ENCODE data around the gene RUSC2. TPM values are rescaled to one million over a fixed set of nuclear protein-coding genes. Genes with fewer than 3 reads are reported as not detected.

Gene RUSC2
- total and polyA plus RNA-seq, 2 of the 13 experiments (the other 11 are each of a cell fraction or from before 2014, with no cell fraction given) = 2.8 to 3.3 TPM

DNA sequence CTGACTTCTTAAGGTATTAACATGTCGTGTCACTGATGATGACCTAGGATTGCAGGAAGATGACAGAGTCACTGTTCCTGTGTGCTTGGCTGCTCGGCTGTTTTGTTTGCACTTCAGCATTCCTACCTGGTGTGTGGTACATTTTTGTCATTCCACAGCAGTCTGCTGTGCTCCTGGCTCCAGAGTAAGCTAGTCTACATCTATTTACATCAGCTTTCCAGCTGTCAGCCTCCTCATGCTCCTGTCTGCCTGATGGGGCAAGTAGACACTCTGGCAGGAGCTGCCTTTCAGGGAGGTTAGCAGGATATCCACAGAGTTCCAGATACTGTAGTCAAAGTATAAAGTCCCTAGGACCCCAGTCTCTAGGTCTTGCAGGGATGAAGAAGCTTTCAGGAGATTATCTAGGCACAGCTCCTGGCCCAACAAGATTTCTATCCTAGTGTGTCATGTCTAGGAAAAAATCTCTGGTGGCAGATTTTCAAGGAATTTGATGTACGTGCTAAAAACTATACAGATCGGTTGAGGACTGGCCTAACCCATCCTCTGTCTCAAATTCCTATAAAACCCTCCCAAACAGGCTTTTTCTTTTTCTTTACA is 28.4 kb downstream of the RUSC2 start (continued):
- TF ChIP-seq ZNF670 (CRISPR knock-in tag; IDR thresholded peaks at IDR 0.05; ENCODE audit: borderline replicate concordance) (no peak), KLF12 (CRISPR knock-in tag; IDR thresholded peaks at IDR 0.05; ENCODE audit: borderline replicate concordance) (no peak), KAT8 (CRISPR knock-in tag; IDR thresholded peaks at IDR 0.05) (peak; percentile 53; the same call in 1 of the 2 replicates), ELF3 (CRISPR knock-in tag; IDR thresholded peaks at IDR 0.05) (peak; percentile 89), SP2 (CRISPR knock-in tag; IDR thresholded peaks at IDR 0.05) (no peak), ZNF329 (CRISPR knock-in tag; IDR thresholded peaks at IDR 0.05; ENCODE audit: low read depth) (no peak), MIER3 (CRISPR knock-in tag; IDR thresholded peaks at IDR 0.05; ENCODE audit: borderline replicate concordance) (peak; percentile 79; the same call in 1 of the 2 replicates), ZNF569 (CRISPR knock-in tag; IDR thresholded peaks at IDR 0.05; ENCODE audit: borderline replicate concordance) (no peak), PAWR (CRISPR knock-in tag; IDR thresholded peaks at IDR 0.05; ENCODE audit: borderline replicate concordance) (no peak), SALL1 (CRISPR knock-in tag; IDR thresholded peaks at IDR 0.05) (peak; percentile 90), CEBPG (CRISPR knock-in tag; IDR thresholded peaks at IDR 0.05) (peak; percentile 80), RFXAP (CRISPR knock-in tag; IDR thresholded peaks at IDR 0.05; ENCODE audit: borderline replicate concordance) (peak; percentile 50; the same call in 1 of the 2 replicates)
- TF ChIP-seq, protein P1, sequence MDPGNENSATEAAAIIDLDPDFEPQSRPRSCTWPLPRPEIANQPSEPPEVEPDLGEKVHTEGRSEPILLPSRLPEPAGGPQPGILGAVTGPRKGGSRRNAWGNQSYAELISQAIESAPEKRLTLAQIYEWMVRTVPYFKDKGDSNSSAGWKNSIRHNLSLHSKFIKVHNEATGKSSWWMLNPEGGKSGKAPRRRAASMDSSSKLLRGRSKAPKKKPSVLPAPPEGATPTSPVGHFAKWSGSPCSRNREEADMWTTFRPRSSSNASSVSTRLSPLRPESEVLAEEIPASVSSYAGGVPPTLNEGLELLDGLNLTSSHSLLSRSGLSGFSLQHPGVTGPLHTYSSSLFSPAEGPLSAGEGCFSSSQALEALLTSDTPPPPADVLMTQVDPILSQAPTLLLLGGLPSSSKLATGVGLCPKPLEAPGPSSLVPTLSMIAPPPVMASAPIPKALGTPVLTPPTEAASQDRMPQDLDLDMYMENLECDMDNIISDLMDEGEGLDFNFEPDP (CRISPR knock-in tag; conservative IDR thresholded peaks at IDR 0.05) = no peak
- TF ChIP-seq, protein P2, sequence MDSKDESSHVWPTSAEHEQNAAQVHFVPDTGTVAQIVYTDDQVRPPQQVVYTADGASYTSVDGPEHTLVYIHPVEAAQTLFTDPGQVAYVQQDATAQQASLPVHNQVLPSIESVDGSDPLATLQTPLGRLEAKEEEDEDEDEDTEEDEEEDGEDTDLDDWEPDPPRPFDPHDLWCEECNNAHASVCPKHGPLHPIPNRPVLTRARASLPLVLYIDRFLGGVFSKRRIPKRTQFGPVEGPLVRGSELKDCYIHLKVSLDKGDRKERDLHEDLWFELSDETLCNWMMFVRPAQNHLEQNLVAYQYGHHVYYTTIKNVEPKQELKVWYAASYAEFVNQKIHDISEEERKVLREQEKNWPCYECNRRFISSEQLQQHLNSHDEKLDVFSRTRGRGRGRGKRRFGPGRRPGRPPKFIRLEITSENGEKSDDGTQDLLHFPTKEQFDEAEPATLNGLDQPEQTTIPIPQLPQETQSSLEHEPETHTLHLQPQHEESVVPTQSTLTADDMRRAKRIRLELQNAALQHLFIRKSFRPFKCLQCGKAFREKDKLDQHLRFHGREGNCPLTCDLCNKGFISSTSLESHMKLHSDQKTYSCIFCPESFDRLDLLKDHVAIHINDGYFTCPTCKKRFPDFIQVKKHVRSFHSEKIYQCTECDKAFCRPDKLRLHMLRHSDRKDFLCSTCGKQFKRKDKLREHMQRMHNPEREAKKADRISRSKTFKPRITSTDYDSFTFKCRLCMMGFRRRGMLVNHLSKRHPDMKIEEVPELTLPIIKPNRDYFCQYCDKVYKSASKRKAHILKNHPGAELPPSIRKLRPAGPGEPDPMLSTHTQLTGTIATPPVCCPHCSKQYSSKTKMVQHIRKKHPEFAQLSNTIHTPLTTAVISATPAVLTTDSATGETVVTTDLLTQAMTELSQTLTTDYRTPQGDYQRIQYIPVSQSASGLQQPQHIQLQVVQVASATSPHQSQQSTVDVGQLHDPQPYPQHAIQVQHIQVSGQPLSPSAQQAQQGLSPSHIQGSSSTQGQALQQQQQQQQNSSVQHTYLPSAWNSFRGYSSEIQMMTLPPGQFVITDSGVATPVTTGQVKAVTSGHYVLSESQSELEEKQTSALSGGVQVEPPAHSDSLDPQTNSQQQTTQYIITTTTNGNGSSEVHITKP (CRISPR knock-in tag; IDR thresholded peaks at IDR 0.05; ENCODE audit: low read depth) = peak; percentile 91
- TF ChIP-seq, protein P3, sequence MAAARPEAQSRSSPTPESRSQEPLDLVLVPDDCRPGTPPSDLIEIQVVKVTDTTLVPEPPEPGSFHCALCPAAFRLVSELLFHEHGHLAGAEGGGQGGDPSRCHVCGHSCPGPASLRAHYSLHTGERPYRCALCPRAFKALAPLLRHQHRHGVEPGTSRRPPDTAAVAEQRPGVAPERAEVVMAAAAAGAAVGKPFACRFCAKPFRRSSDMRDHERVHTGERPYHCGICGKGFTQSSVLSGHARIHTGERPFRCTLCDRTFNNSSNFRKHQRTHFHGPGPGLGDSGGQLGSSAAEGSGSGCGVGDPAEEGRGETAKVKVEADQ (CRISPR knock-in tag; IDR thresholded peaks at IDR 0.05; ENCODE audit: borderline replicate concordance) = peak; percentile 34; the same call in 1 of the 2 replicates
- TF ChIP-seq, protein P4, sequence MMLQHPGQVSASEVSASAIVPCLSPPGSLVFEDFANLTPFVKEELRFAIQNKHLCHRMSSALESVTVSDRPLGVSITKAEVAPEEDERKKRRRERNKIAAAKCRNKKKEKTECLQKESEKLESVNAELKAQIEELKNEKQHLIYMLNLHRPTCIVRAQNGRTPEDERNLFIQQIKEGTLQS (CRISPR knock-in tag; IDR thresholded peaks at IDR 0.05) = peak; percentile 96
- TF ChIP-seq, protein P5, sequence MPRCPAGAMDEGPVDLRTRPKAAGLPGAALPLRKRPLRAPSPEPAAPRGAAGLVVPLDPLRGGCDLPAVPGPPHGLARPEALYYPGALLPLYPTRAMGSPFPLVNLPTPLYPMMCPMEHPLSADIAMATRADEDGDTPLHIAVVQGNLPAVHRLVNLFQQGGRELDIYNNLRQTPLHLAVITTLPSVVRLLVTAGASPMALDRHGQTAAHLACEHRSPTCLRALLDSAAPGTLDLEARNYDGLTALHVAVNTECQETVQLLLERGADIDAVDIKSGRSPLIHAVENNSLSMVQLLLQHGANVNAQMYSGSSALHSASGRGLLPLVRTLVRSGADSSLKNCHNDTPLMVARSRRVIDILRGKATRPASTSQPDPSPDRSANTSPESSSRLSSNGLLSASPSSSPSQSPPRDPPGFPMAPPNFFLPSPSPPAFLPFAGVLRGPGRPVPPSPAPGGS (CRISPR knock-in tag; IDR thresholded peaks at IDR 0.05) = no peak
- TF ChIP-seq, protein P6, sequence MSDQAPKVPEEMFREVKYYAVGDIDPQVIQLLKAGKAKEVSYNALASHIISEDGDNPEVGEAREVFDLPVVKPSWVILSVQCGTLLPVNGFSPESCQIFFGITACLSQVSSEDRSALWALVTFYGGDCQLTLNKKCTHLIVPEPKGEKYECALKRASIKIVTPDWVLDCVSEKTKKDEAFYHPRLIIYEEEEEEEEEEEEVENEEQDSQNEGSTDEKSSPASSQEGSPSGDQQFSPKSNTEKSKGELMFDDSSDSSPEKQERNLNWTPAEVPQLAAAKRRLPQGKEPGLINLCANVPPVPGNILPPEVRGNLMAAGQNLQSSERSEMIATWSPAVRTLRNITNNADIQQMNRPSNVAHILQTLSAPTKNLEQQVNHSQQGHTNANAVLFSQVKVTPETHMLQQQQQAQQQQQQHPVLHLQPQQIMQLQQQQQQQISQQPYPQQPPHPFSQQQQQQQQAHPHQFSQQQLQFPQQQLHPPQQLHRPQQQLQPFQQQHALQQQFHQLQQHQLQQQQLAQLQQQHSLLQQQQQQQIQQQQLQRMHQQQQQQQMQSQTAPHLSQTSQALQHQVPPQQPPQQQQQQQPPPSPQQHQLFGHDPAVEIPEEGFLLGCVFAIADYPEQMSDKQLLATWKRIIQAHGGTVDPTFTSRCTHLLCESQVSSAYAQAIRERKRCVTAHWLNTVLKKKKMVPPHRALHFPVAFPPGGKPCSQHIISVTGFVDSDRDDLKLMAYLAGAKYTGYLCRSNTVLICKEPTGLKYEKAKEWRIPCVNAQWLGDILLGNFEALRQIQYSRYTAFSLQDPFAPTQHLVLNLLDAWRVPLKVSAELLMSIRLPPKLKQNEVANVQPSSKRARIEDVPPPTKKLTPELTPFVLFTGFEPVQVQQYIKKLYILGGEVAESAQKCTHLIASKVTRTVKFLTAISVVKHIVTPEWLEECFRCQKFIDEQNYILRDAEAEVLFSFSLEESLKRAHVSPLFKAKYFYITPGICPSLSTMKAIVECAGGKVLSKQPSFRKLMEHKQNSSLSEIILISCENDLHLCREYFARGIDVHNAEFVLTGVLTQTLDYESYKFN (CRISPR knock-in tag; conservative IDR thresholded peaks at IDR 0.05) = peak; percentile 78
